T-helper 2 cell treated with Interferon-gamma antibody and Interleukin-4, amounts not matched to agents 100 ng/mL and 5 ng/mL, for 36 hours (primary cell): ENCODE results near the gene PHTF2. TPM values are rescaled to one million over a fixed set of nuclear protein-coding genes. Genes with fewer than 3 reads are reported as not detected.
"Not testable (repeated sequence)": the region's sequence is repeated elsewhere in the genome, so short reads cannot be mapped to it uniquely, and the experiment has no call there.

ENCODE experiments used
- intact Hi-C: fragments of 100-400 bp; cut with micrococcal nuclease; formaldehyde crosslinking; loops from one replicate; pipeline ENCODE4 v1.15.1; 2023
- total RNA-seq: library from RNA; stranded (reverse); gene quantifications from 2 replicates; pipeline ENCODE4 v1.2.3, GENCODE V29; 2022

PHTF2 gene
- total RNA-seq, 1 donor from 2014 or later: 57.6 TPM

- intact Hi-C loops: no loop called here
Observed at GRCh38 chr7:77827999-77828398, 29.4 kb downstream of the PHTF2 start.

GRCh38 chr7:77830649-77831355 lies 32.2 kb downstream of the PHTF2 start:
- intact Hi-C loops: no loop called here

GRCh38 chr7:77831481-77831880 lies 32.9 kb downstream of the PHTF2 start:
- intact Hi-C loops: no loop called here

- intact Hi-C loops: no loop called here
Observed at GRCh38 chr7:77831953-77832352, 33.4 kb downstream of the PHTF2 start.

- intact Hi-C loops: no loop called here
Observed at GRCh38 chr7:77833136-77833535, 34.6 kb downstream of the PHTF2 start.

GRCh38 chr7:77836425-77836824 lies 37.9 kb downstream of the PHTF2 start:
- intact Hi-C loops: not testable (repeated sequence)

GRCh38 chr7:77837275-77837674 lies 38.7 kb downstream of the PHTF2 start:
- intact Hi-C loops: no loop called here

- intact Hi-C loops: no loop called here
Observed at GRCh38 chr7:77837966-77838365, 39.4 kb downstream of the PHTF2 start.

- intact Hi-C loops: no loop called here
Observed at GRCh38 chr7:77838929-77839491, 40.4 kb downstream of the PHTF2 start.

- intact Hi-C loops: no loop called here
Observed at GRCh38 chr7:77839919-77840318, 41.3 kb downstream of the PHTF2 start.

GRCh38 chr7:77843194-77843593 lies 44.6 kb downstream of the PHTF2 start:
- intact Hi-C loops: no loop called here

GRCh38 chr7:77846317-77847092 lies 47.9 kb downstream of the PHTF2 start:
- intact Hi-C loops: no loop called here

GRCh38 chr7:77855371-77856083 lies 57.0 kb downstream of the PHTF2 start:
- intact Hi-C loops: no loop called here

GRCh38 chr7:77858278-77858677 lies 59.7 kb downstream of the PHTF2 start:
- intact Hi-C loops: no loop called here

- intact Hi-C loops: no loop called here
Observed at GRCh38 chr7:77859343-77859742, 60.8 kb downstream of the PHTF2 start.

GRCh38 chr7:77862691-77863090 lies 64.1 kb downstream of the PHTF2 start:
- intact Hi-C loops: no loop called here

GRCh38 chr7:77863860-77864259 lies 65.3 kb downstream of the PHTF2 start:
- intact Hi-C loops: no loop called here

- intact Hi-C loops: no loop called here
Observed at GRCh38 chr7:77866370-77866769, 67.8 kb downstream of the PHTF2 start.

- intact Hi-C loops: no loop called here
Observed at GRCh38 chr7:77866786-77867536, 68.4 kb downstream of the PHTF2 start.

GRCh38 chr7:77867537-77867865 lies 68.9 kb downstream of the PHTF2 start:
- intact Hi-C loops: no loop called here

GRCh38 chr7:77872256-77872655 lies 73.7 kb downstream of the PHTF2 start:
- intact Hi-C loops: not testable (repeated sequence)
